GM18867 (cell line): ENCODE results near the gene DHX35.

Experiments used
- ATAC-seq: cut with Tn5 transposase; IDR thresholded peaks from one replicate; pipeline ENCODE4 v1.9.1; 2021; ENCODE audit warnings: mild to moderate bottlenecking, moderate library complexity; ENCODE audit not compliant: unreplicated experiment

The DHX35 gene

DNA sequence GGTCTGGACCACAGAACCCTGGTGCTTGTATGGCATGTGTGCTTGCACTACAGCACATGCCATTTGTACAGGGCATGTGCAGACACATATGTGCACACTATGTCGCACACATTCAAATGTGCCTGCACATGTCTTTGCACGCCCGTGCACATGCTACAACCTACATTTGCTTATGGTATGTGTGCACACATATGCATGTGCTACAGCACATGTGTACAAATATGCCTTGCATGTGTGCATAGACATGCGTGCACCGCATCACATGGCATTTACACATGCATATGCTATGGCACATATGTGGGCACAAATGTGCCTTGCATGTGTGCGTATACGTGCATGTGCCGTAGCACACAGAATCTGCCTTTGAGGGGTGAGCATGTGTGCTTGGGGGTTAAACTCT lies 90.5 kb downstream of the DHX35 start:
- no peak for ATAC-seq

DNA sequence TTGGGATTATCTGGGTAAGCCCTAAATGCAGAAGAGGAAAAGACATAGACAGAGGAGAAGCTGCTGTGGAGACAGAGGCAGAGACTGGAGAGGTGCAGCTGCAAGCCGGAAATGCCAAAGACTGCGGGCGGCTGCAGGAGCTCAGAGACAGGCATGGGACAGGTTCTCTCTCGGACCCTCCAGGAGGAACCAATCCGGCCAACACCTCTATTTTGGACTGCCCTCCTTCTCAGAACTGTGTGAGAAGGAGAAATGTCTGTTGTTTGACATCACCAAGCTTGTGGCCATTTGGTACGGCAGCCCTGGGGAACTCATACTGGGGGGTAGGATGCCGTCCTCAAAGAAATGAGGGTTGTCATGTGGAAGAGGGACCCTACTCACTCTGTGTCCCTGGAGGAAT lies 95.0 kb downstream of the DHX35 start:
- no peak for ATAC-seq

GRCh38 chr20:39057911-39058310 lies 95.8 kb downstream of the DHX35 start:
- no peak for ATAC-seq

GRCh38 chr20:39059036-39059435 lies 96.9 kb downstream of the DHX35 start:
- no peak for ATAC-seq

GRCh38 chr20:39066471-39067242 lies 104.5 kb downstream of the DHX35 start:
- ATAC-seq: no peak

- no peak for ATAC-seq
Measured at GRCh38 chr20:39067526-39068216, 105.5 kb downstream of the DHX35 start.

DNA sequence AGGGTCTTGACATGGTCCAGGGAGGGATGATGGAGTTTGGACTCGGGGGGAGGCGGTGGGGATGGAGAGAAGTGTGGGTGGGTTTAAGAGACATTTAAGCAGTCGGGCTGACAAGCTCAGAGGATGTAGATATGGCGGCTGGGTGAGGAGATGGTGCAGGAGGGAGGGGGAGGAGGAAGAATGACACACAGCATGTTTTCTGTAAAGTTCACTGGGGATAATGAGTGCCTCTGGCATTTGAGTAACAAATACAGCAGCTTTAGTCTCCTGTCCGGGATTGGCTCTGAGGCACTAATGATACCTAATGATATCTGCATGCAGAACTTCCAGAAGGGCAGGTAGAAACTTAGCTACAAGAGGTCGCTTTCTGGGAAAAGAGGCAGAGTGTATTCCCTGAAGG lies 107.8 kb downstream of the DHX35 start:
- no peak for ATAC-seq

DNA sequence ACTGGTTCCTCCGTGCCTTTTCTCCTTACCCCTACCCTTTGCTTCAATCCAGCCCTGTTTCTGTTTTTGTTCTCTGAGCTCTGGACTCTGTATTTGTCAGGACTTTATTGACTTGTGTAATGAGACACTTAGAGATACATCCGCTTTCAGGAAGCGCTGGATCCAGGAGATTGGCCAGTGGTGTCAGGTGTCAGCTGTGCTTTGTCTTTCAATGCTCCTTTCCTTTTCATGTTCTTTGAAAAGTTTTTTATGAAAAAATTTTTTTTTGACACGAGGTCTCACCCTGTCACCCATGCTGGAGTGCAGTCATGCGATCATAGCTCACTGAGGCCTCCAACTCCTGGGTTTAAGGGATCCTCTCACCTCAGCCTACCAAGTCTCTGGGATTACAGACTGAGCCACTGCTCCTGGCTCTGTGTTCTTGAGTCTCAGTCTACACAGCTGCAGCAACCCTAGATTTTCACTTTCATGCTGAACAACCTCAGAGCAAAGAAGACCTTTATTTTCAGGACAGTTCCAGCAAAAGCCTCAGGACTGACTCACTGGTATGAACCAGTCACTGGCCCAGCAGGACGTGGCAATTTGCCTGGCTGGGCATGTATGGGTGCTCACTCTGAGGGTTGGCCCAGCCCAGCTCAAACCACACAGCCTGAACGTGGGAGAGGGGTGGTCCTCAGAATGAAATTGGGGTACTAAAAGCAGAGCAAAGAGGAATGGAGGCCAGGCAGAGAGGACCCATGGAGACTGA lies 108.5 kb downstream of the DHX35 start:
- ATAC-seq: no peak

GRCh38 chr20:39072132-39072531 lies 110.0 kb downstream of the DHX35 start:
- no peak for ATAC-seq

- no peak for ATAC-seq
Measured at GRCh38 chr20:39072653-39073052, 110.5 kb downstream of the DHX35 start.

- no peak for ATAC-seq
Measured at GRCh38 chr20:39075731-39076130, 113.6 kb downstream of the DHX35 start.

GRCh38 chr20:39076958-39077357 lies 114.8 kb downstream of the DHX35 start:
- ATAC-seq: no peak

GRCh38 chr20:39080326-39080725 lies 118.2 kb downstream of the DHX35 start:
- ATAC-seq: no peak

DNA sequence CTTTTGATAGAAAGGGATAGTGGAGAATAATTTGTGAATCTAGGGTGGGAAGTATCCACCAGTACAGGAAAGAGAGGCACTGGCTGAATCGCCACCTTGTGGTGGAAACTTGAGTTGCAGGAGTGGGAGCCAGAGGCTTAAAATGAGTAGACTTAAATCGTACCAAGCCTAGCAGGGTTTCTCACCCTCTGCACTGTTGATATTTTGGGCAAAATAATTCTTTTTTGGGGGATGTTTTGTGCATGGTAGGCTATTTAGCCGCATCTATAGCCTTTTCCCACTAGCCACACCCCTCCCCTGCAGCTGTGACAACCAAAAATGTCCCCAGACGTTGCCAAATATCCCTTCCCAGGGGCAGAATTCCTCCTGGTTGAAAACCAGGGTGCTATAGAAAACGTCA lies 119.1 kb downstream of the DHX35 start:
- peak; percentile 61 for ATAC-seq

DNA sequence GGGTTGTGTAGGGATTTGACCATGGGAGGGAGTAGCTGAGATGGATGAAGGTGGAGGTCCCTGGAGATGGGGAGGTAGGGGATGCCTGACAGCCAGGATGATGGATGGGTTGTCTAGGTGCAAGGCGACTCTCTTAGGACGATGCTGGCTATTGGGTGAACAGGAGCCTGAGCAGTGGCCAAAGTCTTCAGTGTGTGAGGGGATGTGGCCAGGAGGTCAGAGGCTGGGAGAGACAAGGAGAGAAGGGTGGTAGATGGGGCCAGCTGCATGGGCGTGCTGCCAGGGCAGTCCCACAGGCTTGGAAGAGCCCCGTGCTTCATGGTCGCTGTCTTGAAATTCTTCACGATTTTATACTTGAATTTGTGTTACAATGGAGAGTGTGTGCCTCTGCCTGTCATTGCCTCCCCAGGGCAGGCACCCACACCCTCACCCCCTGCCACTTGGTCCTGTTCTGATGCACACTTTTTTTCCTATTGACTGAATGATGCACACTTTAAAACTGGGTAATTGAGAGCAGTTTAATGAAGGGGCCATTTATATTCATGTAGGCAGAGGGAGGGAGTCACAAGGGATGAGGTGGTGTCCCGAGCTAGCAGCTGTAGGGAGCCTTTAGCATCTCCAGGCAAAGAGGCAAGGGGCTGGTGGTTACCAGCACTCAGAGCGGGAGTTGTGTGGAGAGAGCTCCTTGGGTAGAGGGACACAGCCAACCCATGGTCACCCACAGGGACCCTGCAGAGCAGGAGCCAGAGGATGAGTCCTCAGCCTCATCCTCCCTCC lies 120.7 kb downstream of the DHX35 start:
- ATAC-seq: no peak

DNA sequence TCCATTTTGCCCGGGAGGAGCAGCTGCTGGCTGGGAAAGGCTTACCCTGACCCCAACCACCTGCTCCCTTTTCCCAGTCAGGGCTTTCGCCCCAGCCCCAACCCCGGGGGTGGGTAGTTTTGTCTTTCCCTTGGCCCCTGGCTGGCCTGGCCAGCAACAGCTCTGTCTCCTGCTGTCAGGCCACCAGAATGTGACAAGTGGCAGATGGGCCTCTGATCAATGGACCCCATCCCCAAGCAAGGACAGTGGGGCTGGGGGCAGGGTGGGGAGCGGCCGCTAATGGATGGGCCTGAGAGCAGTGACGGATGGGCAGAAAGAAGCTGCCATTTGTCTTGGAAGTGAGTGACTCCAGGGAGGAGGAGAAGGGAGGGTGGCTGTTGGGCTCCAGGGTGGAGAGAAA lies 121.6 kb downstream of the DHX35 start:
- ATAC-seq: no peak

DNA sequence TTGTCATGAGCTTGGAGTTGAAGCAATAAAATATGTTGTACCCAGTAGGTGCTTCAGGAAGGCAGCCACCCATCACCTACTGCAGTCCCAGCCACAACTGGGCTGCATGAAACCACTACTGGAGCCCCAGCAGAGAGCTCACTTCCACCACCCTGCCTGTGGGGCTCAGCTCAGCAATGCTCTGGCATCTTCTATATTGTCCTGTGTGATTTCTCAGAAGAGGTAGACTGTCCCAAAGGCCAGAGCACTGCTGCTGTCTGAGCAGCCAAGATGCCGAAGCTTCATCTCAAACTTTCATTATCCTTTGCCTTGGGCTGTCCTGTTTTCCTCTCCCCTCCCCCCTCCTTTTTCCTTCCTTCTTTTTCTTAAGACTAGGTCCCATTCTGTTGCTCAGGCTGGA lies 126.9 kb downstream of the DHX35 start:
- no peak for ATAC-seq
